ENCODE data around the gene ZNF280D.
"Not testable (repeated sequence)": the region's sequence is repeated elsewhere in the genome, so short reads cannot be mapped to it uniquely, and the experiment has no call there.

ZNF280D gene

DNA sequence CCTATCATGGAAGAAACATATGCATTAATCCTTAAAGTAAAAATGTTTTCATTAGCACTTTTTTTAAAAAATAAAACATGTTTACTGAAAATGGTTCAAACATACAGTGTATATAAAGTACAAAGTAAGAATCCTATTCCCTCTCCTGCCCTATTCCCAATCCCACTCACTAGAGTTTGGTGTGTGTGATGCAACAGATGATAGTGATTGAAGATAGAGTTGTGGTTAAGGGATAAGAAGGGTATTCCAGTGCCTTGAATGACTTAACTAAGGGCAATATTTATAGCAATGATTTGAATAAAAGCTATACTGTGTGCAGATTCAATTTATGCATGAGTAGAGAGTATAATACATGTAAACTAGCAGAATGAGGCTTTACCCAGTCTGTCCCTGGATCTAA is 18.1 kb downstream of the ZNF280D start:
- DNase-seq: no peak

DNA sequence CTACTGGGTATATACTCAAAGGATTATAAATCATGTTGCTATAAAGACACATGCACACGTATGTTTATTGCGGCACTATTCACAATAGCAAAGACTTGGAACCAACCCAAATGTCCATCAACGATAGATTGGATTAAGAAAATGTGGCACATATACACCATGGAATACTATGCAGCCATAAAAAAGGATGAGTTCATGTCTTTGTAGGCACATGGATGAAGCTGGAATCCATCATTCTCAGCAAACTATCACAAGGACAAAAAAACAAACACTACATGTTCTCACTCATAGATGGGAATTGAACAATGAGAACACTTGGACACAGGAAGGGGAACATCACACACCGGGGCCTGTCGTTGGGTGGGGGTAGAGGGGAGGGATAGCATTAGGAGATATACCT is 23.8 kb downstream of the ZNF280D start:
- DNase-seq: not testable (repeated sequence)

DNA sequence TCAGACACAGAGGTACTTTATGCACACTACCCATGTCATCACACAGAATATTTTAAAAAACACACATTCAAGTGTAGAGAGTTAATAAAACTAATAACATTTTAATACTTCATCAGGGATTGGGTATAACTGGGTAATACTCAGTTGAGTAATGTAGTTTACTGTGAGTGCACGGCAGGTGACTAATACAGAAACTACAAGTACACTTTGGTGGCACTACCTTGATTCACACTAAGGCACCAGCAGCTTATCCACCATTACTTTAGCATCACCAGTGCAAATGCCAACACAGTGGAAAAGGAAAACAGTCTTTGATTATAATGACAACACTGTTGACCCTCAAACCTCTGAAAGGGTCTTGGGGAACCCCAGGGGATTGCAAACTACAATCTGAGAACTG is 33.6 kb downstream of the ZNF280D start:
- no peak for DNase-seq

DNA sequence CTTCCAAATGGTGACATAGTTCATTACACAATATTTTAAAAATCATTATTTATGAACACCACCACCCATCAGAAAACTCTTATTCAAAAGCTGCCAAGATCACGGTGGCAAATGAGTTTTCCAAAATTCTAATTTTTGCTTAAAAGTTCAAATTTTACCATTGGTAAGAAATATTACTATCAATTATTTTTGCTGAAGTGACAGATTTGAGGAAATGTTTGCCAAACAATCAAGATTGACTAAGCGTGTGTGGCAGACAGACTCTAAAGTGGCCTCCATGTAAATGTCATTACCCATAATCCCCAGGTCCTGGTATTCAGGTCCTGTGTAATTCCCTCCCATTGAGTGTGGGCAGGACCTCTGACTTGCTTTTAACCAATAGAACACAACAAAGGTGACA is 35.0 kb downstream of the ZNF280D start:
- no peak for DNase-seq

DNA sequence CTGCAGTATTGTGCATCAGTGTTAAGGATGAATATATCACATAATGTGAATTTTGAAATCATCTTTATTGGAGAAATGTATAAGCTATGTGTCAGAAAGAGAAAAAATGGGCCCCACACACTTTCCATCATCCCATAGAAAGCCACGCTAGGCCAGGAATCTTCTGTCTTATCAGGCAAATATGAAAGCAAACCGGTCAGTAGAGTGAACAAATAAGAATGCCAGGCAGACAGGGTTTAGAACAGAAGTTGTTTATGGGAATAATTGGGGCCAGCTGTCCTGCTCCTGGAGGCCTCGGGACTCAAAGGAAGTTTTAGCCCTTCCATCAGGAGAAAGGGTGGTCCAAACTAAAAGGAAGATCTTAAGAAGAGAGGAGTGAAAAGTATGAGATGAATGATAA is 39.5 kb downstream of the ZNF280D start:
- no peak for DNase-seq

DNA sequence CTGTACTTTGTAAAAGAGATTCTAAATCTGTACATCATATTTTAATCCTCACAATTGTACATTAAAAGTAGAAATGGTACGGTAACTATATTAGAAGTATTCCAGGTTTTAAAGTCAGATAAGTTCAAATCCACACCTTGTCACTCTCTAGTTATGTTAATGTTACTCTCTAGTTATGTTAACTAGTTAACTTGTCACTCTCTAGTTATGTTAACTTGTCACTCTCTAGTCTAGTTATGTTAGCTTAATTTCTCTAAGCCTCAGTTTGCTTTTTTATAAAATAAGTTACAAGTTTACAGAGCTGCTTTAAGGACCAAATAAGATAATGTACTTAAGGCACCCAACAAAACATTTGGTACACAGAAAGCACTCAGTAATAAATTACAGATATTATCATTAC is 42.6 kb downstream of the ZNF280D start:
- DNase-seq: no peak

DNA sequence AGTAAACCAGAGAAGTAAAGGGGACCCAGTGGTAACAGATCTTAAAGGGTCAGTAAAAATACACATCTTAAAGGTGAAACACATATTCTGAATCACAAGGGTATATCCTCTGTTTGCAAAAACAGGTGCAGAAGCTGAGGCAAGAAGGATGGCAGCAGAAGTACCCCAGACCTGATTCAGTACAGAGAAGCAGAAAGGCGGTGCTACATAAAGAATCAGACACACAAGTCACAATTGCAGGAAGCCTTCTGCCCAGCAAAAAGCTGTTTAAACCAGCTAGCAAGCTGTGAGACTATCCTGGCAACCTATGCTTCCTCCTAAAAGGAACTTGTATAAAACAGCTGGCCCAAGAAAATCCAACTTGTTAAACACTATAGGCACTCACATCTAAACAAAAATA is 49.4 kb downstream of the ZNF280D start:
- DNase-seq: peak in 1 of 2 experiments; percentile 39

DNA sequence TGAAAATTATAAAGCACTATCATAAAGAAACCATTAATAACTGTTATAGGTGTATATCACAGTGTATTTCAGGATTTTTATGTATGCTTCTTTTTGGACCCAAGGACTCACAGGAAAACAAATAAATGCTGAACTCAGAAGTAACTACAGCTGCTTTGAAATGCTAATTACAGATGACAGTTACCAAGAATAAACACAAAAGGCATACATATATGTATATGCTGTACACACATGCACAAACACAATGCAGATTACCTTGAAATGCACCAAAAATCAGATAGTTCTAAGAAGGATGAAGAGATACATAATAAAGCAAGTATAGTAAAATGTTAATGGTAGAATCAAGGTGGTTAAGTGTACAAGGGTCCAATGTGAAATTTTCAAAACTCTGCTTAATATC is 52.2 kb downstream of the ZNF280D start:
- DNase-seq: no peak

DNA sequence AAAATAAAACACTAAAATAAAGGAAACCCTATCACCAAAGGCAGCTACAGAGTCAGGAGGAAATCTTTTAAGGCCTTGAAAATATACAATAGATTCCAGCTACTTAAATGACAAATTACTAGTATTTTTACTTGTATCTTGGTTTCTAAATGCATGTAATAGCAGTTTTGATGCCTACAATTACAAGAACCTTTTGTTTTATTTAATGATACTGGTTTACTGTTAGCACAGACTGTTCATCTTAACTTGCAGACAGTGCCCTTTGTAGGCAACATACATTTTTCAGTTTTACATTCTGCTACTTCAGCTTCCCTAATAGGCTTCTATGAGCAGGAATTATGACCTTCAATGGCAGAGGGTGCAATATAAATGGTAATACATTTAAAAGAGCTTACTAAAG is 54.1 kb downstream of the ZNF280D start:
- no peak for DNase-seq

DNA sequence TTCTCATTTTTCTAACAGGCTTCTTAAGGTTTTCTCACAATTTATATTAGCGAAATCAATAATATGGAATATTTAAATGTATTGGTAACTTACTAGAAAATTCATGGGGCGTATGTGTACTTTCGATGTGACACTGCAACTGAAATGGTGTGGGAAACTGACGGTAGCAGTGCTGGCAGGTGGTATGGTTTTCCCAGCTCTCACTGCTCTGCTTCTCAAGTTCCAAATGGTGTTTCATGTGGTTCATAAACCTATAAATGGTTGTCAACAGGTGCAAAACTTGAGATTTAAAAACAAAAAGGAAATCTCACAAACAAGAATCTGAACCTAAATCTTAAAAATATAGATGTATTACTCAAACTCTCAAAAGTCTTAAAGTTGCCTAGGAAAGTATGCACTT is 54.7 kb downstream of the ZNF280D start:
- DNase-seq: no peak

DNA sequence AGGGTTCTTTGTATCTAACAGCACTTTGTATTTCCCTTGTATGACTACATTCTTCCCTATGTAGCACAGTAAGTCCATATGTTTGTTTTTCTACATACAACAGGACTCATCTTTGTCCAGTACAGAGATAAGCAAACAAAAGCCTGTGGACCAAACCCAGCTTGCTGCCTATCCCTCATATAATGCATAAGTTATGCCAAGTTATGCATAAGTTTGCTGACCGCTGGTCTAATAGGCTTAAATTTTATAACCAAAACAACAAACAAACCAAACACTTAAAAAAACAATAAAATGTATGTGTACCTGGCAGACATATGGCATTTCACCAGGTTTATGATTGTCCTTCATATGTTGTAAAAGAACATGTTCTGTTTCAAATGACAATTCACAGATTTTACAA is 56.0 kb downstream of the ZNF280D start:
- no peak for DNase-seq

DNA sequence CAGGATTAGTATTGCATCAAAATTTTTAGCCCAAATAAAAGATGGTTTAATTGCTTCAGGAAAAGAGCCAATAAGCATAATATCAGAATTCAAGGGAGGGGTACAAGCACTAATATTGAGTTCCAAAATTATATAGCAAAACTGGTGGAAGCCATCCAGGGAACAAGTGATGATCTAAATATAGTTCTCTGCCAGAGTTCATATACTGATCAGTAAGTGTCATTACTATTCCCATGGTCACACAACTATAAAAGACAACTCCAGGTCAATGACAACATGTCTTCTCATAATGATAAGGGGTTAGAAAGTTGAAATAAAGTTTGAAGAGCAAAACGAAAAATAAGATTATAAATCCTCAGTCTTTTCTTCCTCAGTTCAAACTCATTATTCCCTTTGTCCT is 57.4 kb downstream of the ZNF280D start:
- DNase-seq: no peak

DNA sequence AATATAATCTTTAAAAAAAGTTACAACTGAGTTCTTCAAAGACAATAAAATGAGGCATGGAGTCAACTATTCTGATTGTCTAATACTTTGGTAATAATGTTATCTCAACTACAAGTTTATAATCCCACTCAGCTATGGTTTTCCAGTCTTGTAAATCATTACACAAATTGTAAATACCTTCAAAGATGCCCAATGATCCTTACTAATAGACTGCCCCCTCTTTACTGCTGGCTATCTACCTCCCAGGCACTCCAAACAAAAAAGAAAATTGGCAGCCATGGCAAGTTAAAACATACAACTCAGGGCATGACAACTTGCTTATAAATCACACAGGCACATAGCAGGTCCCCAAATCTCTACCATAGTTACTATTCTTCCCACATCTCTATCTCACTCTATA is 58.5 kb downstream of the ZNF280D start:
- no peak for DNase-seq

DNA sequence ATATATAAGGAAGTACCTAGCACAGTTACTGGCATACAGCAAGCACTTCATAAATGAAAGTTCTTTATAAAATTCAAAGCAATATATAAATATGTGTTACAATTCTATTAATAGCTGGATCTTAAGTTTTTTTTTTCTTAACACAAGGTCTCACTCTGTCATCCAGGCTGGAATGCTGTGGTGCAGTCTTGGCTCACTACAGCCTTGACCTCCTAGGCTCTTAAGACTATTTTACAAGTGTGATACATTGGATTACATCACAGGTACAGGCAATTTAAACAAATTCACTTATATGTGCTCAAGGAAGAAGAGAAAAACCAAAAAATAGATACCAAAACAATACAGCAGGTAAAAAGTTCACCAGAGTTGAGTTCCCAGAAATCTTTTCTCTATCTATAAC is 60.6 kb downstream of the ZNF280D start:
- DNase-seq: no peak

DNA sequence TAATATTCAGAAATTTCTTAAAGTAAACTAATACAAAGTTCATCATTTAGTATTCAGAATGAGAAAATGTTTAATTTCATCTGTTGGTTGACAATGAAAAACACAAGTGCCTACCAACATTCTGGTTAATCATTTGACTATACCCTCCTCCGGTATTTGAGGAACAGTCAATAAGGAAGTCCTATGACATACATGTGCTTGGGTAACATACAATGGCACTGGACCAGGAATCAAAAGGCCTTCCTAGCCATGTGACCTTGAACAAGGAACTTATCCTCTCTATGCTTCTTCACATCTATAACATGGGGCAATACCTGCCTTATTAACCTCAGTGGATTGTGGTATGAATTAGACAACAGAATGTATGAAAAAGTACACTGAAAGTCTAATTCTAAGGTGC is 65.8 kb downstream of the ZNF280D start:
- DNase-seq: peak in 1 of 2 experiments; percentile 5

DNA sequence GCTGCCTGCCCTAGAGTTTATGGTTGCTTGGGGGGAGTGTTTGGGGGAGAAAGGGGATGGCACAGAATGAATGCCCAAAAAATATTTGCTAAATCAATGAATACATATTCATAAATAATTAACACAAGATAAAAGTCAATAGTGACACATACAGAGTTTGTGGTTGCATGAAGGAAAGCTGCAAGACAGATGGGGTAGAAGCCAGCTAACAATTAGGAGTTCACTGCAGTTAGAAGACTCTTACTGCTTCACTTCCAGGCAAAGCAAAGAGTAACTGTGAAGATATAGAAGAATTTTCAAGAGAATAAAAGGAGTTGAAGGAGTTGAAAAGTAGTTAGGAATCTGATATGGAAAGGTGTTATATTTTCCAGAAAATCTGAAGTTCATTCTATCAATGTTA is 72.4 kb downstream of the ZNF280D start:
- no peak for DNase-seq

DNA sequence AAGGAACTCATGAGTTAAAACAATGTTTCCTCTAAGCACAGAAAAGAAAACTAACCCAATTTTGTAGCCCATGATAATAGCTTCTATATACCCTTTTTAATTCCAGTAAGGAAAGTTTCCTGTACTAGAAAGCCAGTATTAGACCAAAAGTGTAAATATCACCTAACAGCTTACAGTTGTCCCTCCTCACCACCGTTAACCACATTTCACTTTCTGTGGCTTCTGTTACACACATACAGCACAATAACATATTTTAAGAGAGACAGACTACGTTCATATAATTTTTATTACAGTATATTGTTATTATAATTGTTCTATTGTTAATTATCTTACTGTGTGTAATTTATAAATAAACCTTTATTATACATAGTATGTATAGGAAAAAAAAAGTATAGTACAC is 74.1 kb downstream of the ZNF280D start:
- no peak for DNase-seq

DNA sequence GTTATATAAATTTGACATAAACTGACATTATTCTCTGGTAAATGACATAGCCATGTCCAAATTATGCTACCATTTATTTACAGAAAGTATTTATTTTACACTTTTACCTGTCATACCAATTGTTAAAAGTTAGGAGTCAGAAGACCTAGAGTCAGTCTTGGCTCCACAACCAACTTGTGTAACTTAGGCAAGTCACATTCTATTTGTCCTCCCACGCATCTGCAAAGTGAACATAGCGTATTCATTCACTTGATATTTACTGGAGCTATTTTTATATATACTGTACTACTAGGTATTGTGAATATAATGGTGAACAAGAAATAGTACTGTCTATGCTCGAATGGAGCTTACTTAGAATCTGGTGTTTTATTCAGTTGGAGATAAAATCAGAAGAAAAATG is 78.7 kb downstream of the ZNF280D start:
- DNase-seq: no peak

DNA sequence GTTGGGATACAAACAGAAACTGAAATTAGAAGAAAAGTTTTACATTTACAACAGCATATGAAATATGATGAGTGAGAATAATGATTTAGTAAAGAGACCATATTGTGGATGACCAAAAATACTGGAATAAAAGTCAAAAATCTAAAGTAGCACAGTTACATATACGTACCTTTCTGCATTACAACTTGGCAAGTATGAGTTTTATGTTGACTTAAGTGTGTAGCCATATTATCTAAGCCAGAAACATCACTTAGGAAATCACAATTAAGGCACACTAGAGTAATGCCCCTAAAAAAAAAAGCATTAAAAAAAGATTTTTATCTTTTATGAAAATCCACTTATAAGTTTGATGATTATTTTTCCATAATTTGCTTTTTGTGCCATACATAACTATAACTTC is 79.1 kb downstream of the ZNF280D start:
- no peak for DNase-seq

DNA sequence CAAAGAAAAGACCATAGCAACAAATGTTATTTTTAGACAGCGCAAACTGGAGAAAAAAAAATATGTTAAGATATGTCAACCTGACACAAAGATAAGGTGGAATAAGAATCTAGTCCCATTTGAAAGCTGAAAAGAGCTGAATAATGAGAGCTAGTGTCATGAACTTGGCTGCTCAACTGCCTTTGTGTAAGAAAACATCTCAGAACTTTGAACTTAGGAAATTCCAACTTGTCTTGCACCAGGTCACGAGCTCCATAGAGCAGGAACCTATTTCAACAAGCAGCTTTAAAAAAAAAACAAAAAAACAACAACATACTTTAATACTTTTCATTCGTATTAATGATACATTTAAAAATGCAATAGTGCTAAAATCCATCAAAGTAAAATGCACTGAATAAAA is 79.5 kb downstream of the ZNF280D start:
- no peak for DNase-seq

DNA sequence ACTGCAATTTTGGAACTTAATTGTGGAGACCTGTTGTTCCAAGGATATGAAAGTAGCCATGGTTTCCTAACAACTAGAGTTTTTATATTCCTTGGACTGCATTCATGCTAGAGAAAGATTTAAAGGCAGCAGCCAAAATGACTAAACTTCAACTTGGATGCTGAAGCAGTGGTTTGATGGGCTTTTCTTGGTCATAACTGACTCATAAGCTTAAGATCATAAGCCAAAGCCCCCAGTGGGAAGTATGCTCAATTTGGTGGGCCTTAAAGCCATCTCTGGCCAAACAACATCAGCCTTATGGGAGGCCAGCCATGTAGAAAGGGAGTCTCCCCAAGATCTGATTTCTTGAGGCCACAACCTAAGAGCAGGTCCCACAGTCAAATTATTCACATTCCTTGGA is 80.2 kb downstream of the ZNF280D start:
- DNase-seq: no peak

DNA sequence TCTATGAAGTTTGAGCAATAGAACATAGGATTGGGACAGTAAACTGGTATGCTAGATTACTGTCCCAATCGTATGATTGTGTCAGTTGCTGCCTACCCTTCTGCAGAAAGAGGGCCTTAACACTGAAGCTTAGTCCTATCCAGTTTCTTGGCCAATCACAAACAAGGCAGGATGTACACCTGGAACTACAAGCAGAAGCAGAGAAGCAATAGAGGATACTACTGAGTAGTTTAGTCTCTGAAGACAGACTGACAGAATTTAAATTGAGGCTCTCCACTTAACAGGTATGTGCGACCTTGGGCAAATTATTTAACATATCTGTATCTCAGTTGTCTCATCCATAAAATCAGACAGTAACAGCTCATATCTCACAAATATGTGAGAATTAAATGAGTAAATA is 85.0 kb downstream of the ZNF280D start:
- DNase-seq: no peak

DNA sequence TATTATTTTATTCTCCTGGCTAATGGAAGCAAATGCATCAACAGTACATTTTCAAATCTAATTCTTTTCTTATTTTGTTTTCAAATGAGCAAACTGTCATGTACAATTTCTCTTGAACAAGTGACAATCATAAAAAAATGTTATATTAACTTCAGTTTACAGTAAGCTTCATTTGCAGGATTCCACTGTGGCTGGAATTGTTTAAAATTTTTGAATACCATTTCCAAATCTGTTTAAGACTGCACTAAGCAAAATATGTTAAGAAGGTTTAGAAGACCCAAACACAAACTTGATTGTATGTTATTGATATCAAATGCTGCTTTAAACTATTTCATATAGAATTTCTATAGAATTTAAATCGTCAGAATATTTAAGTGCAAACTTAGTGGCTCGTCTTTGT is 92.8 kb downstream of the ZNF280D start:
- no peak for DNase-seq

DNA sequence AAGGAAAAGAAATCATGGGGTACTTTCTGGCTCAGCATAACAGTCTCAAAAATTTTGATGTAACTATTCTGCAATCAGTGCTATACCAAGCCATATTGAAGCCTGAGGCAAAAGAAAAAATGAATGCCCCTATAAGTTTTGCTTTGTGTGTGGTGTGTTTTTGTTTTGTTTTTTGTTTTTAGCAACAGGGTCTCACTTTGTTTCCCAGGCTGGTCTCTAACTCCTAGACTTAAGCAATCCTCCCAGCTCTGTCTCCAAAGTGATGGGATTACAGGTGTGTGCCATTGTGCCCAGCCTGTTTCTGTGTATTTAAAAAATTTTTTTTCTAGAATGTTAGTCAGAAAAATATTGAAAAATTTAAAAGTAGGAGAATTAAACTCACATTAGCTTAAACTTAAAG is 93.2 kb downstream of the ZNF280D start:
- DNase-seq: no peak

DNA sequence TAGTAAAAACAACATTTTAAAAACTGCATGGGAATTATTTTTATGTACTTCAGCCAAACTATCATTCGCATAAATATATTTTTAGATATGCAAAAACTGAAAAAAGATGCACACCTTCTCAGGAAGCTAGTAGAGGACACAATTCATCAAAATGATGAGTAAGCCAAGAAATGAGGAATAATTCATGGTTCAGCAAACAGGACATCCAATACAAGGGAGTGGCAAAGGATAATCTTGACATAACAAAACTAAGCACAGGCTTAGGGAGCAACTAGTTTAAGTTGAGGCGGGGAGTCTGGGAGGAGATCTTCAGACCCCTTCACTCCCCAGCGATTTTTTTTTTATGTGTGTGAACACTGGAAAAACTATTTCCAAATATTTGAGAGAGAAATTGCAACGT is 93.7 kb downstream of the ZNF280D start:
- DNase-seq: no peak

DNA sequence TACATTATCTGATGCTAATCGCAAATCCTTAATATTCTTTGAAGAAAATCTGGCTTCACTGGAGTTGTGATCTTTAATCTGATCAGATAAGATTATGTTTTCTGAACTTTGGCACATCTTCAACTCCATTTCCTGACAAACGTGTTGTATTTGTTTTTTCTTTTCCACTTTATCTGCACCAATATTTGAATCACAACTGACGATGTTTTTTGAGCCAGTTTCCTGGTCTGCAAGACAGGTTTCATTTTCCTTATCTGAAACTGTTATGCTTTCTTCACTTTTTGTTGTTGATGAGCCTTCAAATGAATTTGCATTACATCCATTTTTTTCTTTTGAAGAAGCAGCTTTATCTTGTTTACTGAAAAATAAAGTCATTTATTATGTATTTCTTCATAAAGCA is 101.5 kb downstream of the ZNF280D start:
- DNase-seq: no peak

Data from Kasumi-1 (cell line).